HCT116 (cell line): Measurements from ENCODE around the gene STK24. TPM values are rescaled to one million over a fixed set of nuclear protein-coding genes. Genes with fewer than 3 reads are reported as not detected.

ENCODE experiments used
- ATAC-seq: fragments of 200-7000 bp; cut with Tn5 transposase; 2 replicates; pipeline ENCODE4 v1.9.1; 2020; ENCODE audit warnings: mild to moderate bottlenecking, moderate library complexity
- BruUV-seq: library from RNA; stranded (reverse); fragments of 400-500 nt; replicated peaks from 2 replicates; lab custom pipeline; 2021; lab: Mats Ljungman, UMichigan
- CTCF ChIA-PET: fragments of 300-600 bp; sonication (Branson Sonifier 250); formaldehyde crosslinking; loops from one replicate; lab custom pipeline; 2021; ENCODE audit warnings: antibody characterized with exemption; lab: Charles Lee
- POLR2A ChIA-PET: fragments of 300-600, 350-600 bp; sonication (Branson Sonifier 250); formaldehyde crosslinking; loops from one replicate; lab custom pipeline; 2021; ENCODE audit warnings: antibody characterized with exemption; lab: Charles Lee
- RAD21 ChIA-PET, 2 experiments: fragments of 300-600 bp; sonication (Branson Sonifier 250); formaldehyde crosslinking; loops; one replicate each; lab custom pipeline; 2023; ENCODE audit warnings: low total read pairs in 2 of 2; ENCODE audit not compliant: uncharacterized antibody in 2 of 2, unreplicated experiment in 2 of 2, low non-redundant PET in 1 of 2; lab: Charles Lee
- DNase-seq: peaks from one replicate; pipeline ENCODE4 v3.0.0-alpha.2; 2010; ENCODE audit warnings: low read depth, low spot score
- H2AFZ ChIP-seq: fragments of 200-600 bp; shearing (Covaris generic), sonication (generic); 2 replicates; pipeline ENCODE4 v1.6.1; 2017; ENCODE audit warnings: low read depth, mixed run types, mixed read lengths, antibody characterized with exemption, low read length; ENCODE audit not compliant: poor library complexity, severe bottlenecking
- H3K27ac ChIP-seq: 2 replicates; pipeline ENCODE4 v1.5.1; 2012; ENCODE audit warnings: low read depth, low read length
- H3K27me3 ChIP-seq: fragments of 200-600 bp; sonication (generic); 2 replicates; pipeline ENCODE4 v1.6.1; 2016; ENCODE audit warnings: mixed run types, low read length, mixed read lengths; ENCODE audit not compliant: insufficient read depth
- H3K36me3 ChIP-seq, 2 experiments: fragments of 200-500 bp in 1 of 2; fragments of 200-600 bp in 1 of 2; sonication (Bioruptor generic) in 1 of 2; sonication (generic) in 1 of 2; 2 replicates each; pipeline versions ENCODE4 v1.5.1 to v1.6.1; 2014 to 2016; ENCODE audit warnings: low read length in 2 of 2, inconsistent platforms in 1 of 2, mixed read lengths in 1 of 2, mixed run types in 1 of 2; ENCODE audit not compliant: insufficient read depth in 2 of 2, control insufficient read depth in 1 of 2
- H3K4me1 ChIP-seq, 2 experiments: fragments of 200-600 bp in 1 of 2; sonication (generic) in 1 of 2; 2 replicates each; pipeline versions ENCODE4 v1.5.1 to v1.6.1; 2012 to 2017; ENCODE audit warnings: low read length in 2 of 2, inconsistent platforms in 1 of 2, mild to moderate bottlenecking in 1 of 2, mixed read lengths in 1 of 2, mixed run types in 1 of 2, moderate library complexity in 1 of 2; ENCODE audit not compliant: insufficient read depth in 2 of 2, control insufficient read depth in 1 of 2
- H3K4me2 ChIP-seq: fragments of 200-600 bp; sonication (generic); 2 replicates; pipeline ENCODE4 v1.6.1; 2017; ENCODE audit warnings: mixed run types, low read length, mixed read lengths
- H3K4me3 ChIP-seq, 2 experiments: fragments of 200-600 bp in 1 of 2; sonication (generic) in 1 of 2; replicated peaks in 1 of 2; 2 replicates each; pipeline ENCODE4 v1.5.1; 2011 to 2016; ENCODE audit warnings: low read length in 2 of 2, control low read depth in 1 of 2, low read depth in 1 of 2, mild to moderate bottlenecking in 1 of 2, mixed read lengths in 1 of 2, mixed run types in 1 of 2
- H3K79me2 ChIP-seq: fragments of 200-600 bp; sonication (generic); 2 replicates; pipeline ENCODE4 v1.6.1; 2017; ENCODE audit warnings: mild to moderate bottlenecking, mixed run types, low read length, moderate library complexity, mixed read lengths; ENCODE audit not compliant: insufficient read depth
- H3K9ac ChIP-seq: fragments of 200-600 bp; sonication (generic); 2 replicates; pipeline ENCODE4 v1.6.1; 2016; ENCODE audit warnings: low read length, mixed read lengths
- H3K9me2 ChIP-seq: fragments of 200-600 bp; sonication (generic), shearing (Covaris generic); 2 replicates; pipeline ENCODE4 v1.6.1; 2017; ENCODE audit warnings: mixed run types, mild to moderate bottlenecking, moderate library complexity; ENCODE audit not compliant: insufficient read depth
- H3K9me3 ChIP-seq, 2 experiments: fragments of 200-500 bp in 1 of 2; fragments of 200-600 bp in 1 of 2; sonication (Bioruptor generic) in 1 of 2; sonication (generic) in 1 of 2; 2 replicates each; pipeline ENCODE4 v1.6.1; 2014 to 2017; ENCODE audit warnings: low read length in 2 of 2, mixed read lengths in 2 of 2, inconsistent platforms in 1 of 2, low read depth in 1 of 2, mild to moderate bottlenecking in 1 of 2, mixed run types in 1 of 2, moderate library complexity in 1 of 2; ENCODE audit not compliant: control insufficient read depth in 1 of 2, insufficient read depth in 1 of 2
- H4K20me1 ChIP-seq: fragments of 200-600 bp; sonication (generic), shearing (Covaris generic); 2 replicates; pipeline ENCODE4 v1.6.1; 2017; ENCODE audit warnings: mixed run types, mild to moderate bottlenecking, moderate library complexity; ENCODE audit not compliant: insufficient read depth
- EZH2 ChIP-seq: fragments of 200-600 bp; sonication (generic); IDR thresholded peaks from 2 replicates; pipeline ENCODE4 v1.6.1; 2017; ENCODE audit warnings: antibody characterized with exemption, mixed run types
- EZH2phosphoT487 ChIP-seq: fragments of 200-600 bp; IDR thresholded peaks from 2 replicates; pipeline ENCODE4 v1.6.1; 2018; ENCODE audit warnings: antibody characterized with exemption, borderline replicate concordance
- POLR2A ChIP-seq: IDR thresholded peaks from 2 replicates; pipeline ENCODE4 v1.7.0; 2011; ENCODE audit warnings: borderline replicate concordance; ENCODE audit not compliant: insufficient read depth, insufficient read length; ENCODE audit errors: extremely low read depth
- POLR2AphosphoS5 ChIP-seq: IDR thresholded peaks from 2 replicates; pipeline ENCODE4 v1.6.1; 2011; ENCODE audit warnings: mild to moderate bottlenecking, low read depth, low read length, moderate library complexity
- RAD21 ChIP-seq: IDR thresholded peaks from 2 replicates; pipeline ENCODE4 v1.6.1; 2012; ENCODE audit warnings: low read depth, mild to moderate bottlenecking
- SRF ChIP-seq: IDR thresholded peaks from 2 replicates; pipeline ENCODE4 v1.6.1; 2012; ENCODE audit warnings: low read depth
- YY1 ChIP-seq: IDR thresholded peaks from 2 replicates; pipeline ENCODE4 v1.6.1; 2011; ENCODE audit warnings: low read length, low read depth, moderate library complexity, mild to moderate bottlenecking; ENCODE audit not compliant: insufficient replicate concordance; ENCODE audit errors: extremely low read depth
- ZFX ChIP-seq: fragments of 450-650 bp; IDR thresholded peaks from 2 replicates; pipeline ENCODE4 v1.6.1; 2017
- ZNF274 ChIP-seq: fragments of 200-500 bp; sonication (Bioruptor generic); IDR thresholded peaks from 2 replicates; pipeline ENCODE4 v1.6.1; 2014; ENCODE audit warnings: mild to moderate bottlenecking, low read depth, low read length, inconsistent platforms
- intact Hi-C: fragments of 100-400 bp; cut with micrococcal nuclease; formaldehyde crosslinking; loops from 2 replicates; pipeline ENCODE4 v1.10.0; 2022
- total RNA-seq: library from RNA; stranded (reverse); gene quantifications from one replicate; pipeline ENCODE4 v1.2.1, GENCODE V29; 2021; ENCODE audit not compliant: unreplicated experiment
- TF ChIP-seq, protein P1 (sequence below), 3 experiments: fragments of 200-600 bp in 1 of 3; sonication (generic) in 1 of 3; IDR thresholded peaks in 2 of 3; conservative IDR thresholded peaks in 1 of 3; 2 replicates each; pipeline ENCODE4 v1.5.1; 2012 to 2017; ENCODE audit warnings: low read depth in 2 of 3, low read length in 2 of 3, antibody characterized with exemption in 1 of 3, borderline replicate concordance in 1 of 3, control low read depth in 1 of 3, mild to moderate bottlenecking in 1 of 3, mixed read lengths in 1 of 3, mixed run types in 1 of 3, moderate library complexity in 1 of 3; ENCODE audit not compliant: insufficient read depth in 1 of 3
- TF ChIP-seq, protein P2 (sequence below): IDR thresholded peaks from 2 replicates; pipeline ENCODE4 v1.6.1; 2012
- TF ChIP-seq, protein P3 (sequence below): IDR thresholded peaks from 2 replicates; pipeline ENCODE4 v1.6.1; 2012

Gene STK24
- total RNA-seq, 1 experiment from 2014 or later = 137 TPM

DNA sequence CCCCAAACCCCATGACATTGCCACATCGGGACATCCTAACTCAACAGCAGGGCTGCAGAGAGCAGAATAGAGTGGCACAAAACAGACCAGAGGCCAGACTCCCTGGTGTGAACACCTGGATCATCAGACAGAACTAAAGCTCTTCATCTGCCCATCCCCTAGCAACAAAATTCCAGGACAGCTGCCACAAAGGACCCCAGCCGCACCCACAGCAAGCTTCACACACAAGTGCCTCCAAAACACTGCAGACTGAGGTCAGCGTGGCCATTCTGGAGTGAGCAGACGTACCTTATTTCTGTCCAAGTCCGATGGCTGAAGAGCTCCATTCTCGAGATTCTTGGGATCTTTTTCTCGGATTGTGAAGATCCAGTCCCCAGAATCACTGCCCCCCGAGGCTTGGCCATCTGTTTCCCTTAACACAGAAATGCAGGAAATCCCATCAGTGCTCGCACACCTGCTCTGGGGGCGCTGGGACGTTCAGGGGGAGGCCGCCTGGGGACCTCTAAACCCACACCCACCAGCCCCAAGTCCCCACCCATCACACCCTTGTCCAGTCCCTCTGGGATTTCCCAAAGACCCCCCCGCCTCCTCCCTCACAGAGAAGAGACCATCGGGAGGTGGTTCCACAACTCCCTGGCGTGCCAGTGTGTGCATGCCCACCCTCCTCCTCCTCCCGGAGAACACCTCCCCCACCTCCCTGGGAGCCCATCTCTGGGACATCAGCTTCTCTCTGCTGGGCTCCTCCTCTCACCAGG, 115.2 kb downstream of the STK24 start (continued):
- no peak for TF ChIP-seq RAD21

DNA sequence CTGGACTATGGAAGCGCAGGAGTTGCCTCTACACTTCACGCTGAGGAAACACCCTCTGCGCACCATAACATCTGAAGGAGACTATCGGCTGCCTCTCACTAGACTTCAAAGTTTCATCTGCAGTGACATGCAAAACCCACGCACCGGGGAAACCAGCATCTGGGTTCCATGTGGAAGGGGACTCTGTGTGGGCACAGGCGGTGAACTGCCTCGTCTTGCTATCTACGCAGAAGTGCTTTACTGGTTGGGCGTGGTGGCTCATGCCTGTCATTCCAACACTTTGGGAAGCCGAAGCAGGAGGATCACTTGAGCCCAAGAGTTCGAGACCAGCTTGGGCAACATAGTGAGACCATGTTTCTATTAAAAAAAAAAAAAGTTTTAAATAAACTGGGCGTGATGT, 116.4 kb downstream of the STK24 start:
- no peaks in the 10 kb centered on the region for H3K9me3 ChIP-seq
- no peaks in the 10 kb centered on the region for H3K4me1 ChIP-seq
- TF ChIP-seq, protein P1, sequence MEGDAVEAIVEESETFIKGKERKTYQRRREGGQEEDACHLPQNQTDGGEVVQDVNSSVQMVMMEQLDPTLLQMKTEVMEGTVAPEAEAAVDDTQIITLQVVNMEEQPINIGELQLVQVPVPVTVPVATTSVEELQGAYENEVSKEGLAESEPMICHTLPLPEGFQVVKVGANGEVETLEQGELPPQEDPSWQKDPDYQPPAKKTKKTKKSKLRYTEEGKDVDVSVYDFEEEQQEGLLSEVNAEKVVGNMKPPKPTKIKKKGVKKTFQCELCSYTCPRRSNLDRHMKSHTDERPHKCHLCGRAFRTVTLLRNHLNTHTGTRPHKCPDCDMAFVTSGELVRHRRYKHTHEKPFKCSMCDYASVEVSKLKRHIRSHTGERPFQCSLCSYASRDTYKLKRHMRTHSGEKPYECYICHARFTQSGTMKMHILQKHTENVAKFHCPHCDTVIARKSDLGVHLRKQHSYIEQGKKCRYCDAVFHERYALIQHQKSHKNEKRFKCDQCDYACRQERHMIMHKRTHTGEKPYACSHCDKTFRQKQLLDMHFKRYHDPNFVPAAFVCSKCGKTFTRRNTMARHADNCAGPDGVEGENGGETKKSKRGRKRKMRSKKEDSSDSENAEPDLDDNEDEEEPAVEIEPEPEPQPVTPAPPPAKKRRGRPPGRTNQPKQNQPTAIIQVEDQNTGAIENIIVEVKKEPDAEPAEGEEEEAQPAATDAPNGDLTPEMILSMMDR (IDR thresholded peaks at IDR 0.05 in 2 of 3, conservative IDR thresholded peaks at IDR 0.05 in 1 of 3; ENCODE audit: borderline replicate concordance in 1 of 3, insufficient read depth in 1 of 3, low read depth in 2 of 3, low read length in 2 of 3) = no peak
- TF ChIP-seq EZH2phosphoT487 (no peak), EZH2 (no peak), POLR2A (no peak), ZNF274 (no peak), ZFX (no peak), SRF (no peak), POLR2AphosphoS5 (no peak), YY1 (no peak)
- TF ChIP-seq, protein P2, sequence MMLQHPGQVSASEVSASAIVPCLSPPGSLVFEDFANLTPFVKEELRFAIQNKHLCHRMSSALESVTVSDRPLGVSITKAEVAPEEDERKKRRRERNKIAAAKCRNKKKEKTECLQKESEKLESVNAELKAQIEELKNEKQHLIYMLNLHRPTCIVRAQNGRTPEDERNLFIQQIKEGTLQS = no peak
- TF ChIP-seq, protein P3, sequence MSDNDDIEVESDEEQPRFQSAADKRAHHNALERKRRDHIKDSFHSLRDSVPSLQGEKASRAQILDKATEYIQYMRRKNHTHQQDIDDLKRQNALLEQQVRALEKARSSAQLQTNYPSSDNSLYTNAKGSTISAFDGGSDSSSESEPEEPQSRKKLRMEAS = no peak
- no peak overlapping the region for H3K27ac ChIP-seq
- peaks cover 38% of the 10 kb centered on the region for H3K79me2 ChIP-seq
- RAD21 ChIA-PET = no interaction called here
- no TSS peak for BruUV-seq
- H3K4me2 ChIP-seq = no peak overlapping the region
- H2AFZ ChIP-seq = no peak overlapping the region
- POLR2A ChIA-PET = interaction anchor here (1.3 kb wide), 1 partner anchor 12 kb away, joined by 3 read pairs; no protein-coding TSS in a partner anchor
- no peak for DNase-seq
- CTCF ChIA-PET = no interaction called here
- H4K20me1 ChIP-seq = no peaks in the 10 kb centered on the region
- no peak for ATAC-seq
- H3K4me3 ChIP-seq = no peak overlapping the region
- H3K36me3 ChIP-seq = peaks cover 27 to 30% of the 10 kb centered on the region in 2 experiments
- intact Hi-C loops = no loop called here
- no peaks in the 10 kb centered on the region for H3K9me2 ChIP-seq
- no peak overlapping the region for H3K9ac ChIP-seq
- H3K27me3 ChIP-seq = no peaks in the 10 kb centered on the region
